Subcutaneous abdominal adipose tissue (tissue), 5 donors: ENCODE measurements around the gene SIPA1L3.
A peak's percentile ranks its signal among the peaks of the same experiment; 100 is the strongest.

Experiments used
- H3K27ac ChIP-seq: one replicate; pipeline ENCODE4 v1.7.0; 2013; ENCODE audit warnings: low read depth, mild to moderate bottlenecking, inconsistent platforms, low read length, moderate library complexity
- H3K27me3 ChIP-seq, 5 donors: one replicate each; pipeline ENCODE4 v1.7.0; 2013; ENCODE audit warnings: low read length in 5 of 5, inconsistent platforms in 1 of 5; ENCODE audit not compliant: control insufficient read depth in 5 of 5, insufficient read depth in 4 of 5
- H3K36me3 ChIP-seq, 5 donors: one replicate each; pipeline ENCODE4 v1.7.0; 2013; ENCODE audit warnings: low read length in 5 of 5; ENCODE audit not compliant: control insufficient read depth in 5 of 5, insufficient read depth in 5 of 5
- H3K4me1 ChIP-seq, 5 donors: one replicate each; pipeline ENCODE4 v1.7.0; 2013; ENCODE audit warnings: low read length in 5 of 5, mild to moderate bottlenecking in 3 of 5, moderate library complexity in 1 of 5; ENCODE audit not compliant: control insufficient read depth in 5 of 5, insufficient read depth in 5 of 5
- H3K4me3 ChIP-seq, 5 donors: one replicate each; pipeline ENCODE4 v1.7.0; 2013; ENCODE audit warnings: low read length in 5 of 5, low read depth in 1 of 5
- H3K9ac ChIP-seq, 5 donors: one replicate each; pipeline ENCODE4 v1.7.0; 2013; ENCODE audit warnings: low read length in 5 of 5, mild to moderate bottlenecking in 4 of 5, moderate library complexity in 3 of 5
- H3K9me3 ChIP-seq, 5 donors: one replicate each; pipeline ENCODE4 v1.7.0; 2013; ENCODE audit warnings: low read length in 5 of 5; ENCODE audit not compliant: control insufficient read depth in 5 of 5
- donor health status: healthy.
- donor health status: healthy.
- donor health status: healthy.
- donor health status: healthy.
- donor health status: healthy.

The SIPA1L3 gene

DNA sequence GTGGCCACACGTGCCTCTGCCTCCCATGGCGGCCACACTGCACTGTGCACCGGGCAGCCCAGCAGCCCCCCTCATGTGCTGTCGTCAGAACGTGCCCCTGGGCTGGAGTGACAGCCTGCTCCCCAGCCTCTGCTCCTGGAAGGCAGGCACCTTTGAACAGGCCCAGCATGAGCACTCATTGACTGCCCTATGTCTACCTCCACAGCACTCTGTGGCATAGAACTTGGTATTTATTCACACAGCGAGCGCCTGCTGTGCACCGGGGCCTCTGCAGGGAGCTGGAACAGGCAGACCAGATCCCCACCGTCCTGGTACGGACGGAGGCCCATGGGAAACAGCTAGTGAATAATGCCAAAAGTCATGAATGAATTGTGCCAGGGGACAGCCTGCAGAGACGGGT lies 263.3 kb downstream of the SIPA1L3 start:
- H3K27me3 ChIP-seq = no peaks in the 10 kb centered on the region
- H3K9ac ChIP-seq = peak overlapping the region in 1 of 5 donors; percentile 2
- peaks cover 0 to 45% (median 19%) of the 10 kb centered on the region in 5 donors for H3K36me3 ChIP-seq
- no peak overlapping the region for H3K27ac ChIP-seq
- no peak overlapping the region for H3K4me3 ChIP-seq
- H3K4me1 ChIP-seq = peaks cover 0 to 11% (median 3%) of the 10 kb centered on the region in 5 donors
- no peaks in the 10 kb centered on the region for H3K9me3 ChIP-seq

DNA sequence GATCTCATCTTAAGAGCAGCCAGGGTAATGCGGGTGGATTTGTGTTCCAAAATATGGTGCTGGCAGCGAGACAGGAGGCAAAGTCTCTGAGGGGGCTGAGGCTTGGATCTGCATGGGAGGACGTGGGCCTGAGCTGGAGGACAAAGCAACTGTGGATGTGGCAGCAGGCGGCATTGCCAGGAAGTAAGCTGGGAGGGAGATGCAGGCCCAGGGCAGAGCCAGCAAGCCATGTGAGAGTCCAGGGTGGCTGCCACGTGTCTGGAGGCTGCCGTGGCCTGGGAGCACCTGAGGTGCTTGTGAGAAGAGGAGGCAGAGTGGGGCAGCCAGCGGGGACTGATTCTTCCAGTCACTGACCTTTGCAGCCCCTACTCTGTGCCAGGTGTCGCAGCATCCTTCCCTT lies 265.0 kb downstream of the SIPA1L3 start:
- Histone ChIP-seq H3K9me3 (no peaks in the 10 kb centered on the region), H3K9ac (no peak overlapping the region)

DNA sequence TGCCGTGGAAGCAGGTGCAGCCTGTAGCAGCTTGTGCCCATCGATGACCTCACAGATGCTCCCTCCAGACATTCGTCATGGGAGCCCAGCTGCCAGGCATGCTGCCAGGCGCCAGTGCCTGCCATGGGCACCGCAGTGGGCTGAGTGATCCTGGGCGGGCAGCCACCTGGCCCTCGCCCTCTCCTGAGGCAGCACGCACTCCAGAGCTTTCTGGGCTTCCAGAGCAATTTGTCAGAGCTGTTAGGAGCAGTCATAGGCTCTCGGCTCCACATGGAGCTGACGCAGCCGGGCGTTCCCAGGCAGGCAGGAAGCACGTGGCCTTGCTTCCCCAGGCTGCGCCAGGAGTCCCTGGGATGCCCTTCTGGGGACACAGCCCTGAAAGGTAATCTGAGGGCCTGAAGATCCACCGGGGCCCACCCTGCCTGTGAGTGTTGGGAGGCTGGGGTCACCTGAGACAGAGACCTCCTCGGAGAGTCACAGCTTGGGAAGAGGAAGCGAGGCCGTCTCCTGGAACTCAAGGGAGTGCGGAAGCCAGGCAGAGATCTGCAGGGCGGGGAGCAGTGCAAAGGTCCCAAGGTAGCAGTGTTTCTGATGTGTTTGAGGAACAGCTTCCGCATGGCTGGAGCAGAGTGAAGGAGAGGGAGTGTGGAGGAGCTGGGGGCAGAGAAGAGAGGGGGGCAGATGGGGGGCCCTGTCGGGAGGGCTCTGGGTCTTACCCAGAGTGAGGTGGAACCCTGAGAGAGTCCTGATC lies 266.5 kb downstream of the SIPA1L3 start:
- H3K27ac ChIP-seq = no peak overlapping the region

More for the DNA sequence above, 265.0 kb downstream of the SIPA1L3 start:
- Histone ChIP-seq H3K27me3 (no peaks in the 10 kb centered on the region), H3K27ac (no peak overlapping the region), H3K4me1 (peaks cover 0 to 11% (median 3%) of the 10 kb centered on the region in 5 donors), H3K4me3 (no peak overlapping the region), H3K36me3 (peaks cover 0 to 32% (median 11%) of the 10 kb centered on the region in 5 donors)

DNA sequence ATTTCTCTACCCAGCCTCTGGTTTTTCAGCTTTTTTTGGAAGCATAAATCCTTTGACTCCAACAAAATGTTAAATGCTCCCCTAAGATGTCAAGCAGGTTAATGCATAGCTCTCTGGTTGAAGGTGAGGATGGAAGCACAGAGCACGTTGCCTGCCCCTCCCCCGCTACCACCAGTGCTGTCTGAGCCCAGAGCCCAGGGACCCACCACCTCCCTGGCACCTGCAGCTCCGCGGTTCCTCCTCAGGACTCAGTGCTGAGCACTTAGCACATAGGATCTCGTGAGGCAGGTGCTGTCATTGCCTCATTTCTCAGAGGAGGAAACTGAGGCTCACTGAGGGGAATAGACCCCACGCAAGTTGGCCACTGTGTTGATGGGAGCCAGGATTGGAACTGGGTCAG lies 268.4 kb downstream of the SIPA1L3 start:
- H3K4me1 ChIP-seq = peaks cover 0 to 11% (median 3%) of the 10 kb centered on the region in 5 donors

More for the DNA sequence above, 266.5 kb downstream of the SIPA1L3 start:
- Histone ChIP-seq H3K27me3 (no peaks in the 10 kb centered on the region), H3K4me3 (no peak overlapping the region), H3K9me3 (no peaks in the 10 kb centered on the region), H3K36me3 (peaks cover 0 to 19% (median 8%) of the 10 kb centered on the region in 5 donors), H3K9ac (no peak overlapping the region), H3K4me1 (peaks cover 0 to 11% (median 3%) of the 10 kb centered on the region in 5 donors)

DNA sequence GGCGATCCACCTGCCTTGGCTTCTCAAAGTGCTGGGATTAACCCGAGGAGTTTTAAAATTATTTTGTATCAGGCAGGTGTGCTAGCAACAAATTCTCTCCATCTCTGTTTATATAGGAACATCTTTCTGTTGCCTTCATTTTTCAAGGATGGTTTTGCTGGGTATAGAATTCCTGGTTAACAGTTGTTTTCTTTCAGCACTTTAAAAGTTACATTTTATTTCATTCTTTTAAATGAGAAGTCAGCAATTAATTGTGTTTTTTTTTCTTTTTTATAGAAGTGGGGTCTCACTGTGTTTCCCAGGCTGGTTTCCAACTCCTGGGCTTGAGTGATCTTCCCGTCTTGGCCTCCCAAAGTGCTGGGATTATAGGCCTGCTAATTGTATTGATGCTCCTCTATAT lies 273.1 kb downstream of the SIPA1L3 start:
- H3K27me3 ChIP-seq = no peaks in the 10 kb centered on the region
- no peak overlapping the region for H3K4me3 ChIP-seq
- H3K4me1 ChIP-seq = peaks cover 0 to 8% (median 4%) of the 10 kb centered on the region in 5 donors
- H3K9ac ChIP-seq = no peak overlapping the region
- H3K36me3 ChIP-seq = peaks cover 0 to 22% (median 14%) of the 10 kb centered on the region in 5 donors
- H3K27ac ChIP-seq = no peak overlapping the region
- peaks cover 4 to 18% (median 14%) of the 10 kb centered on the region in 5 donors for H3K9me3 ChIP-seq

More for the DNA sequence above, 268.4 kb downstream of the SIPA1L3 start:
- H3K36me3 ChIP-seq = peaks cover 0 to 8% (median 4%) of the 10 kb centered on the region in 5 donors
- H3K27me3 ChIP-seq = no peaks in the 10 kb centered on the region
- no peak overlapping the region for H3K9ac ChIP-seq
- no peak overlapping the region for H3K27ac ChIP-seq
- no peak overlapping the region for H3K4me3 ChIP-seq
- peaks cover 4 to 14% (median 13%) of the 10 kb centered on the region in 5 donors for H3K9me3 ChIP-seq

DNA sequence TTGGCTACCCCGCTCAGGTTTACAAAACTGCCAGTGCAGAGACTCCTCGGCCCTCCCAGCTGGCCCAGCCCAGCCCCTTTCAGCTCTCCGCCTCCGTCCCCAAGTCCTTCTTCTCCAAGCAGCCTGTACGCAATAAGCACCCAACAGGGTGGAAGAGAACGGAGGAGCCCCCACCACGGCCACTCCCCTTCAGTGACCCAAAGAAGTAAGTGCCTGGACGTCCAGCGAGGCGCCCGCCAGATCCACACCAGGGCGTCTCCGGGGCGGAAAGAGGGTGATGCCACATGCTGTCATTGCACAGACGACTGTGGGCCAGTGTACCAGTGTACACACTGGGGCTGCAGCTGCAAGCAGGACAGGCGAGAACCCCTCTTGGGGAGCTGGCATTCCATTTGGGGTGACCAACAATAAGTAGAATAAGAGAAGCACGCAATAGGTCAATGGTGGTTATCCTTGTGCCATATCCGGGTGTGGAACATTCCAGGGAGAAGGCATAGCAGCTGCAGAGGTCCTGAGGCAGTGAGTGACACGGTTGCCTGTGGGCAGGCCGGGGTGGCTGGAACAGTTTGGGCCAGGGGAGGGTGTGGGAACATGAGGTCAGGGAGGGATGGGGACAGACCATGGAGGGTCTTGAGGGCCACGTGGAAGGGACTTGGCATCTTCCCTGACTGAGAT lies 275.7 kb downstream of the SIPA1L3 start:
- peaks cover 0 to 8% (median 4%) of the 10 kb centered on the region in 5 donors for H3K4me1 ChIP-seq
- H3K27me3 ChIP-seq = no peaks in the 10 kb centered on the region
- H3K27ac ChIP-seq = no peak overlapping the region
- peaks cover 0 to 28% (median 18%) of the 10 kb centered on the region in 5 donors for H3K36me3 ChIP-seq
- H3K9ac ChIP-seq = no peak overlapping the region
- H3K4me3 ChIP-seq = no peak overlapping the region
- peaks cover 4 to 18% (median 14%) of the 10 kb centered on the region in 5 donors for H3K9me3 ChIP-seq

DNA sequence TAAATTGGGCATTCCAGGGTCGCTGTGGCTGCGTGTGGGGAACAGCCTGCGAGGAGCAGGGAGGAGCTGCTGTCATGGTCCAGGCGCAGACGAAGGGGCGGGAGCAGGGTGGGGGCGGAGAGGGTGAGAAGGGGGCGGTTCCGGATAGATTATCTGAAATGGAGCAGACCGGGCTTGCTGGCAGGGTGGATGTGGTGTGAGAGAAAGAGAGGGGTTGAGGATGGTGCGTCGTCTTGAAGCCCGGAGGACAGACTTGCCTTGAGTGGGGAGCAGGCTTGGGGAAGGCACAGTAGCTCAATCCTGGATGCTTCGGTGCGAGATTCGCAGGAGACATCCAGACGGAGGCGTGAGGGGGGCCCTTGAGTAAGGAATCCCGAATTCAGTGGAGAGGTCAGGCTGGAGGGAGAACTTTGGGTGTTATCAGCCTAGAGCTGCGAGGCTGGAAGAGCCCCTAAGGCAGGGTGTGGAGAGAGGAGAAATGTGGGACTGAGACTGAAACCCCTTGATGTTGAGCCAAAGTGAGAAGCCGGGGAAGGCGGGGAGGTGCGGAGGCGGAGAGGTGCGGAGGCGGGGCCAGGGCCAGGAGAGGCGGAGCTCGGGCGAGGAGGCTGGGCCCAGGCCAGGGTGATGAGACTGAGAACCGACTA lies 276.4 kb downstream of the SIPA1L3 start:
- Histone ChIP-seq H3K4me3 (peak overlapping the region in 2 of 5 donors; percentile 25 to 35), H3K9ac (peak overlapping the region in 1 of 5 donors; percentile 4), H3K9me3 (peaks cover 4 to 18% (median 14%) of the 10 kb centered on the region in 5 donors), H3K4me1 (peaks cover 0 to 8% (median 4%) of the 10 kb centered on the region in 5 donors), H3K27me3 (no peaks in the 10 kb centered on the region), H3K27ac (no peak overlapping the region), H3K36me3 (peaks cover 0 to 28% (median 18%) of the 10 kb centered on the region in 5 donors)

DNA sequence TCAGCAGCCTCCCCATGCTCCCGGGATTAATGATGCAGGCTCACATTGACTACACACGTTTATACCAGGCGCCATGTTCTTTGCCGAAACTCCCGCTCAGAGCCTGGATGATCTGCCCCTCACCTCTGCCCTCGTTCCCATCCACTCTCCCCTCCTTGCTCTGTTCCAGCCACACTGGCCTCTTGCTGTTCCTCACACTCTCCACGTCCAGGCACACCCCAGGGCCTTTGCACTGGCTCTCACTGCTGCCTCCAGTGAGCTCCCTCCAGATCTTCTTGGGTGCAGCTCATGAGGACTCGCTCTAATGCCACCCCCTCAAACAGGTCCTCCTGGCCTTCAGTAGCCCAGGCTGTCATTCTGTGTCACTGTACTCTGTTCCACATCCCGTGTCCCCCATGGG lies 277.8 kb downstream of the SIPA1L3 start:
- no peak overlapping the region for H3K27ac ChIP-seq
- H3K36me3 ChIP-seq = peaks cover 0 to 28% (median 18%) of the 10 kb centered on the region in 5 donors
- H3K4me3 ChIP-seq = no peak overlapping the region
- no peak overlapping the region for H3K9ac ChIP-seq
- H3K27me3 ChIP-seq = no peaks in the 10 kb centered on the region
- H3K4me1 ChIP-seq = peaks cover 0 to 8% (median 4%) of the 10 kb centered on the region in 5 donors
- H3K9me3 ChIP-seq = peaks cover 0 to 11% (median 5%) of the 10 kb centered on the region in 5 donors

DNA sequence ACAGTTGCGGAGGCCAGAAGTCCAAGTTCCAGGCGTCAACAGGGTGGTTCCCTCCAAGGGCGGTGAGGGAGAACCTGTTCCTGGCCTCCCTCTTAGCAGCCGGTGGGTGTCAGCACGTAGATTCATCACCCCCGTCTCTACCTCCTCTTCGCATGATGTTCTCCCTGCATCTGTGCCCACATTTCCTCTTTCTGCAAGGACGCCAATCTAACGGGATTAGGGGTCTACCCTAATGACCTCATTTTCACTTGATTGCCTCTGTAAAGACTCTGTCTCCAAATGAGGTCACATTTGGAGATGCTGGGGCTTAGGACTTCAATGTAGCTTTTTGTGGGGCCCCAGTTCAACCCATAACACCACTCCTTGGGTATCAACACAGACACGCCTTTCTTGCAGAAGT lies 278.6 kb downstream of the SIPA1L3 start:
- peaks cover 0 to 28% (median 18%) of the 10 kb centered on the region in 5 donors for H3K36me3 ChIP-seq
- peaks cover 0 to 3% (median 0%) of the 10 kb centered on the region in 5 donors for H3K9me3 ChIP-seq
- no peaks in the 10 kb centered on the region for H3K27me3 ChIP-seq
- H3K4me3 ChIP-seq = no peak overlapping the region
- no peak overlapping the region for H3K9ac ChIP-seq
- peaks cover 0 to 8% (median 4%) of the 10 kb centered on the region in 5 donors for H3K4me1 ChIP-seq
- no peak overlapping the region for H3K27ac ChIP-seq
